Right renal cortex interstitium (tissue), 3 donors: Measurements from ENCODE around the gene BCAP29. TPM values are rescaled to one million over a fixed set of nuclear protein-coding genes. Genes with fewer than 3 reads are reported as not detected.

ENCODE experiments used
- DNase-seq, 3 donors: peaks; one replicate each; pipeline ENCODE4 v3.0.0-alpha.2; 2013; ENCODE audit warnings: low read depth in 3 of 3, low spot score in 2 of 3
- polyA plus RNA-seq, 3 donors: library from polyadenylated mRNA; unstranded; fragments of 120-200 nt; gene quantifications; one replicate each; pipeline ENCODE4 v1.2.1, GENCODE V29; 2013; ENCODE audit not compliant: insufficient read length in 3 of 3

BCAP29 gene
- polyA plus RNA-seq, 3 donors = 48.0 to 58.6 (median 55.3) TPM

DNA sequence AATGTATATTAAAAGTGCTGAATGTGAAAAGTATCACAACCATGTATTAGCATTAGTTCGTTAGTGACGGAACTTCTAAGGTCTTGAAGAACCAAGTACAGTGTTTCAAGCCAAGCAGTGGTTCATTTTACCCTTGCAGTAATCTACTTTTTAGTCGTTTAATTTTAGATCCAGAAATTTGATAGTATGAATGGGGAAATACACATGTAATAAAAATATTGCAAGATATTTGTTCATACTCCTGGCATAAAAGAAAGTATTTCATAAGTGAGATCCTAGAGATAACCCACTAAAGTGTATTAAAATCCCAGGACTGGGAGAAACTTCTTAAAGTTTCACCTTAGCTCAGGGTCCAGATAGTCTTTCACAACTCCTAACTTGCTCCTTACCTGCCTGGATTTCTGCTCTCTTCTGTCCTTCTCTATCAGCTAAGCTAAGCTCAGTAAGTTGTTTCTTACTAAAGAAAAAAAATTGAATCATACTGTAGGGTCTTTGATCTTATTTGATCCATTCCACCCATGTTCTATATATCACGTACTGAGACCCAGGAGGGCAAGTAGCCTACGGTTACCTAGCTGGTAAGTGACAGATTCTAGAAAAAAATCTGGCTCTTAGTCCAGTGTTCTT lies 1.5 kb downstream of the BCAP29 start:
- no peak for DNase-seq

DNA sequence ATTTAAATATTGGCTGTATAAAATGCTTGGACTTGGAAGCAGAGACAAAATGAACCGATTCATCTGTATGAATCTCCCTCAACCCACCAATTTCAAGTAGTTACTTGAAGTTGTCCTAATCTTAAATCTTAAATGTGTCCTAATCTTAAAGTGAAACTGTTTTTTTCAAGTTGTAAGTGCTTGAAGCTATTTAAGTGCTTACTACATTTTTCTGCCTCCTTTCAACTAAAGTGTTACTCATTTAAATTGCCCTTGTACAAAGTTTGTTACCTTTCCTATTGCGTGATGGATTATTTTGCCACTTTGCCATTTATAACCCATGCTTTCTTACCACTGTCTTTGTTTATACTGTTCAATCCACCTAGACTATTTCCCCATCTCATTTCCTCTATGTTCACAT lies 2.8 kb downstream of the BCAP29 start:
- DNase-seq = no peak

DNA sequence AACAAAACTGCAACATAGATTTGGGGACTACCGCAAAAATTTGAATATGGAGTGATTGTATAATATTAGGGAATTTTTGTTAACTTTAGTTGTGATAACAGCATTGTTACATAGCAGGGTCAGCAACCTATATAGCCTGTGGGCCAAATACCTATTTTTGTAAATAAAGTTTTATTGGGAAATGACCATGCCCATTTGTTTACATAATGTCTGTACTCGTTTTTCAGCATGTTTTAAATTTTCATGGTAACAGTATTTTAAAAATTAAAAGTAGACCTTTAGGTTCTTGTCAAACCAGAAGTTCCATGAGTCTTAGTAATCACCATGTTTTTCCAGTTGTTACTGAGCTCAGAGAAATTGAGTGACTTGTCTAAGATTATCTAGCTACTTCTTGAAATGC lies 4.7 kb downstream of the BCAP29 start:
- DNase-seq = no peak

DNA sequence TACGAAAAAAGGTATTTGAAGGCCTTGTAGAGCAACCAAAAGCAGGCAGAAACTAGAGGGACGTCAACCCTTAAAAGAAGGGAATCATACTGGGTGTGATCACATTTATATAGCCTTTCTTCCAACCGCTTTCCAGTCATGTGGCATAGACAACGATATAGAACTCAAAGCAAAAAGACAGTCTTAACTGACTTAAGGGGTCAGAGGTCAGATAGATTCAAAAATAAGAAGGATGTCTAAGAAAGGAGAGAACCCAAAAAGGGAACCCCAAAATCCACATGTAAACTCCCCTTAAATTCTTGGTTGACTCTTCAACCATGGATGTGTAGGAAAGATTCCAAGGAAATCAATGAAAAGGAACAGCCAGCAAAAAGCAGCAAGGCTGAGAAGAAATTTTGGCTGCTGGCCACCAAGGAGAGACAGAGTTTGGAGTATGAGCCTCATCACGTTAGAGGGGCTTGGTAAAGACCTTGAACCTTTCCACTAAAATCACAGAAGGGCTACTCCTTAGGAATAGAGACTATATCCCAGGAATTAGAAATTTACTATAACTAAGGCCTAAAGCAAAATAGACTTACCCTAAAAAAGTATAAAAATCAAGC lies 8.6 kb downstream of the BCAP29 start:
- no peak for DNase-seq

- DNase-seq = no peak
Measured at GRCh38 chr7:107591421-107591820, 11.4 kb downstream of the BCAP29 start.

GRCh38 chr7:107592361-107593024 lies 12.4 kb downstream of the BCAP29 start:
- DNase-seq = no peak

DNA sequence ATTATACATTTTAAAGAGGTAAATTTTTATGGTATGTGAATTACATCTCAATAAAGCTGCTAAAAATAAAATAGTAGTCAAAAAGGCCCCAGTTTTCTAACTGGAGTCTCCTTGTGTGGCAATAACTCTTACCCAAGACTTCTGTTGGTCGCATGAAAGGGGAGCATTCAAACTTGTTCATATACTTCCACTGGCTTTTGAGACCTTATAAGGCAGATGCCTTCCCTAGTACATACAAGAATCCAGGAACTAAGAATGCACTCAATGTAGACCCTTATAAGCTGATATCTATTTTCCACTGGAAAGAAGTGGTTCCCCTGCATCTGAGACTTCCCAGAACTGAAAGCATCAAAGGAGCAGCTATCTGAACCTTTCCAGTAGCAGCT lies 13.0 kb downstream of the BCAP29 start:
- no peak for DNase-seq

GRCh38 chr7:107594961-107595737 lies 15.1 kb downstream of the BCAP29 start:
- no peak for DNase-seq

DNA sequence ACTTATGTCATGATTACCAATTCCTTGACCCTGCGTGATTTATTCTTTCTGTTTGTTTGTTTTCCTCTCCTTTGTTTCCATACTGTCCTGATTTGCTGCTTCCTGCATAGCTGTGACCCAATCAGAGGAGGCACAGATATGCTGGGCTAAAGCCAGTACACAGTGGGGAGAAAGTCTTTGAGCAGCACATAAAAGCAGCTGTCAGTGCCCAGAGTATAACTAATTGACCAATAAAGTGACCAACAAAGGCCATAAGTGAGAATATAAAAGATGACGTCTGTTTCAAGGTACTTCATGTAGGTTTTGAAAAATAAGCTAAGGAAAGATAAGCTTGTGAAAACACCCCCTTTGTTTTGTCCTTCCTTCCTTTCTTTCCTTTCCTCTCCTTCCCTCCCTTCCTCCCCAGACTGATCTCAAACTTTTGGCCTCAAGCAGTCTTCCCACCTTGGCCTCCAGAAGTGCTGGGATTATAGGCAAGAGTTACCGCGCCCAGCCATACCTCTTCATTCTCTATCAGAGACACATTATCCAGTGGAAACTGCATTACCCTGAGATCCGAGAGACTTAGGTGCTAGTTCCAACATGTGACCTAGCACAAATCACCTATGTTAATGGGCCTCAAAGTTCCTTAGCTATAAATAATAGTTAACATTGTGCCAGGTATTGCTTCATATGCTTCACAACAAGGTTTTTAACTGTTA lies 17.0 kb downstream of the BCAP29 start:
- no peak for DNase-seq

DNA sequence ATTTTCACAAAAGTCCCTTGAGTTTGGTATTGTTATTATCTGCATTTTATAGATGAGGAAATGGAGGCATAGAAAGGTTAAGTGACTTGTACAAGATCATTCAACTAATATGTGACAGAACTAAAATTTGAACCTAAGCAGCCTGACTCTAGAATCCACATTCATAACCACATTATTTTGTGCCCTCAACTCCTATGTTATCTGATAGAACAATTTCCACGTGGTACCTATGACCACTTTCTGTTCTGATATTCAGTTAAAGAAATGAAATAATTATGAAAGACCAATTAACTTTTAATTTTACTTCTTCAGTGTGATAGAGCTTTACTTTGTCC lies 17.5 kb downstream of the BCAP29 start:
- no peak for DNase-seq

DNA sequence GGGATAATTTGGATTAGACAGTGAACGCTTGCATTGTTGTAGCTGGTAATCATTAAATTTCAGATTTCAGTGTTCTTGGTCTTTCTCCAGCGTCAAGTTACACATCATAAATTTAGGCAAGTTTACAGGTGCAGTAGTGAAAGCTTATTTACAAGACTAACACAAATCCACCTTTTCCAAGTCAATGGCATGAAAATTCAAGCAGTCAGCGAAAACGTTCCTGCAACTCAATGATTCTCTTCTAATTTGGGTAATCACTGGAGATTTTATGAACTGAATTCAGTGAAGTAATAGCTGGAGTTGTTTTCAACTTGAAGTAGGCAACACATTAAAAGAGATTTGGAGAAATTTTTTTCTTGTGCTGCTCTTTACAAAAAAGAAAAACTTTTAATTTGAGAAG lies 17.9 kb downstream of the BCAP29 start:
- no peak for DNase-seq

- DNase-seq = no peak
Measured at GRCh38 chr7:107599262-107599661, 19.2 kb downstream of the BCAP29 start.

DNA sequence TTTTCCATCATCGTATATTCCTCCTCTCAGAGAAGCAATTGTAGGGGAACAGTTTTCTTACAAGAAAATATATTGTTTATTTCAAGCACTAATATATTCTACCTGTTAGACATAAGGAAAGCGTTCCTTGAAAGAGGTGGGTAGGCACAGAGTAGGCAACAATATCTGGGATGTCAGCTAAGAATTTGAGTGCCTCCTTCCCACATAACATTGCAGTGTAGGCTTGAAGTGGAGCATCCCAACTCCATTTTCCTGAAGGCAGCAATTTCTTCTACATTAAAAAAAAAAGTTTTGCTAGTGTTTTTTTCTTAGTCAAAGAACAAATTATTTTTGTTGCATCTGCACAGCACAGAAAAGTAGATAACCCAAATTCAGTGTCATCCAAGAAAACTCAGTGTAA lies 20.8 kb downstream of the BCAP29 start:
- DNase-seq = no peak

DNA sequence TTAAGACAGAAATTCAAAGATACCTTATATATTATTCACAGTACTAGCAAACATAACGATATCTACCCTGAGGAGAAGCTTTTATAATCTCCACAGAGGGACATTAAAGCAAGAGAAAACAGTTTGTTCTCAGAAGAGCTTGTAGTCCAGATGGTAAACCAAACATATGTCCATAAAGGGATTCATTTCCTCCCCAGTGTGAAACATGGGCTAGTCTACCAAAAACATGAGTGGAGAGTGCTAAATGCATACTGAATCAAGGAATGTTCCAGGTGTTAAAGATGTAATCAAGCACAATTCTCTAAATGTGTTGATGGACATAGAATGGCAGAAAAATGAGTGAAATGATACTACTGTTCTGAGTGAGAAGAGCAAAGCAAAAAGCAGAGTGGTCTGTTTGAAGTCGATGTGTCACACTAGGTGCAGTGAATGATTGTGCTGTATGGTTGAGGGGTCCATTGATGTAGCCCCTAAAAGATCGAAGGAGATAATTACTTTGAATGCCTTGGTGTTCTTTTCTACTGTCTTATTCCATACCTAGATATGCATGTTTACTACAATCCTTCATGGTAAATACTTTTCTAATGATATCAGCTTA lies 25.3 kb downstream of the BCAP29 start:
- DNase-seq = no peak

DNA sequence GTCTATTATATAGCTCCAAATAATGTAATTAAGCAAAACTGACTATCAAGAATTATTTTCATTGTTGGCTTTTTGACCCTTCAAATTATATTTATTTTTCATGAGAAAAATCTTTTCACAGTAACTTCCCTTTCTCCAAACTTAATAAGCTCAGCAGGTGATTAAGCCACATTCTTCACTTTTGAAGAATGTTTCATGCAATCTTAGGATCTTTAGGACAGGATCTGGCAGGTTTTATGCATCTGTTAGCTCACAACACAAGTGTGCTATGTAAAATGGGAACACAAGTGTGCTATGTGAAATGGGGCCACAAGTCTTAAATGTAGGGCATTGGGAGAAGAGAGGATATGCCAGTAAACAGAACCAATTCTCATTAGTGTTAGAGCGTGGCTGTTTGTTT lies 26.3 kb downstream of the BCAP29 start:
- no peak for DNase-seq

DNA sequence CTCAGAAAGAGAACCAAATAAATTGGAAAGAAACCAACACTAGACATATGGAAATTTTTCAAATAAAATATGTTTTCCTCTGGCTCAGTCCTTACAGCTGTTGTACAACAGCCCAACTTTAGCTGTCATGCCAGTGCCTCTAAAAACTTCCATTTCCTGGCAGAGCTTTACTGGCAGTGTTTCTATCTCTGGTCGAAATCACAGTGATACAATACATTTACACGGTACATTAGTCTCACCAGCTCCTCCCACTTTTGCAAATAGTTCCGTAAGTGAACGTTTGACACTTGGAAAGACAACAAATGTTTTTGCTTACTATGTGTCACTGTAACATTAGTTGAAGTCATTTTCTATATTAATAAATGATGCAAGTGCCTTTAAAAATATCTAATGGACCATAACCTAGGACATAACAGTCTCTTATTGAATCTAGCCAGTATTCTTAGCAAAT lies 29.8 kb downstream of the BCAP29 start:
- DNase-seq = no peak

GRCh38 chr7:107610323-107610722 lies 30.3 kb downstream of the BCAP29 start:
- DNase-seq = no peak

GRCh38 chr7:107613439-107613838 lies 33.4 kb downstream of the BCAP29 start:
- no peak for DNase-seq

GRCh38 chr7:107613948-107614347 lies 33.9 kb downstream of the BCAP29 start:
- no peak for DNase-seq

DNA sequence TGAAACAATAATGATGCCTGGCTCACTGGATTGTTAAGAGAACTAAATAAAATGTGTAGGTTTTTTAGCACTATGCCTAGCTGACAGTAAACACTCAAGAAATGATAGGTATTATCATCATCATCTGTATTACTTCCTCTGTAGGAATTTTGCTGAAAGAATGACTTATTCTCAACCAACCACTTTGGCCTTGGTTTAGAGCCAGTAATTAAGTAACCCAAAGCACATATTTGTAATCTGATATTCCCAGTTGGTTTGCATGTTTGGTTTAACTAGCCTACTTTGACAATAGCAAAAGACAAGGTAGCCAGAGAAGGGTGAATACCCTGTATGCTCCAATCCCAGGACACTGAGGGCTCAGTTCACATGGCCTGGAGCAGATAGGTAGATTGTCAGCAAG lies 34.4 kb downstream of the BCAP29 start:
- no peak for DNase-seq
